ENCODE results near the gene CPA4.
"Not testable (repeated sequence)": the region's sequence is repeated elsewhere in the genome, so short reads cannot be mapped to it uniquely, and the experiment has no call there.

The CPA4 gene, protein sequence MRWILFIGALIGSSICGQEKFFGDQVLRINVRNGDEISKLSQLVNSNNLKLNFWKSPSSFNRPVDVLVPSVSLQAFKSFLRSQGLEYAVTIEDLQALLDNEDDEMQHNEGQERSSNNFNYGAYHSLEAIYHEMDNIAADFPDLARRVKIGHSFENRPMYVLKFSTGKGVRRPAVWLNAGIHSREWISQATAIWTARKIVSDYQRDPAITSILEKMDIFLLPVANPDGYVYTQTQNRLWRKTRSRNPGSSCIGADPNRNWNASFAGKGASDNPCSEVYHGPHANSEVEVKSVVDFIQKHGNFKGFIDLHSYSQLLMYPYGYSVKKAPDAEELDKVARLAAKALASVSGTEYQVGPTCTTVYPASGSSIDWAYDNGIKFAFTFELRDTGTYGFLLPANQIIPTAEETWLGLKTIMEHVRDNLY

DNA sequence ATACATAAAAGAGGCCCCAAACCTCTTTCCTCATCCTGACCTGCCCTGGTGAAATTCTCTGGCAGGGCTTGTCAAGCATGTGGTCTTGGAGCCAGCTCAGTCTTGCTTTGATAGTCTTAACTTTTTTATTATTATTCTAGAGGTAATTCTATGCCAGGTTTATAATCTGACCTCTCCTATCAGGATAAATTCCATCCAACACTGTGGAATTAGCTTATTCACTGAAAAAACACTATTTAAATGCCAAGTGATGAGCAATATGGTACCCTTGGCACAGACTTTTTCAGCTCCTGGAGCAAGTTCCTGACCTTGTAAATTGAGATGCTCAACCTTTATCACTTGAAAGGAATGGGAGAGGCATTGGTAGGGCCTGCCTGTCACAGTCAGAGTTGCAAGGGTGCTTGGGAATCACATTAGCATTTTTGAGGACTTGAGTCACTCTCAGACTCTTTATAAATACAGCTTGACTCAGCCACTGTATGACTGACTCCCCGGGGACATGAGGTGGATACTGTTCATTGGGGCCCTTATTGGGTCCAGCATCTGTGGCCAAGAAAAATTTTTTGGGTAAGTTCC is at the start of gene CPA4:
Gene CPA4 (plus strand): TSS at position 480 of the 576 bp plus-strand sequence. CDS start 20 bp downstream, at position 500.
- DNase-seq = no peak

DNA sequence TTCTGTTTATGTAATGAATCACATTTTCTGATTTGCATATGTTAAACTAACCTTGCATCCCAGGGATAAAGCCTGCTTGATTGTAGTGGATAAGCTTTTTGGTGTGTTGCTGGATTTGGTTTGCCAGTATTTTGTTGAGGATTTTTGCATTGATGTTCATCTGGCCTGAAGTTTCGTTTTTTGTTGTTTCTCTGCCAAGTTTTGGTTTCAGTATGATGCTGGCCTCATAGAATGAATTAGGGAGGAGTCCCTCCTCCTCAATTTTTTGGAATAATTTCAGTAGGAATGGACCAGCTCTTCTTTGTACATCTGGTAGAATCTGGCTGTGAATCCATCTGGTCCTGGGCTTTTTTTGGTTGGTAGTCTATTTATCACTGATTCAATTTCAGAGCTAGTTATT is 49.5 kb upstream of the CPA4 start:
- DNase-seq = not testable (repeated sequence)

DNA sequence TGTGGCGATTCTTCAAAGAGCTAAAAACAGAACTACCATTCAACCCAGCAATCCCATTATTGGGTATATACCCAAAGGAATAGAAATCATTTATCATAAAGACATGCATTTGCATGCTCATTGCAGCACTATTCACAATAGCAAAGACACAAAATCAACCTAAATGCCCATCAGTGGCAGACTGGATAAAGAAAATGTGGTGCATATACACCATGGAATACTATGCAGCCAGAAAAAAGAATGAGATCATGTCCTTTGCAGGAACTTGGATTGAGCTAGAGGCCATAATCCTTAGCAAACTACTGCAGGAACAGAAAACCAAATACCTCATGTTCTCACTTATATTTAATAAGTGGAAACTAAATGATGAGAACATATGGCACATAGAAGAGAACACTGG is 46.5 kb upstream of the CPA4 start:
- not testable (repeated sequence) for DNase-seq

DNA sequence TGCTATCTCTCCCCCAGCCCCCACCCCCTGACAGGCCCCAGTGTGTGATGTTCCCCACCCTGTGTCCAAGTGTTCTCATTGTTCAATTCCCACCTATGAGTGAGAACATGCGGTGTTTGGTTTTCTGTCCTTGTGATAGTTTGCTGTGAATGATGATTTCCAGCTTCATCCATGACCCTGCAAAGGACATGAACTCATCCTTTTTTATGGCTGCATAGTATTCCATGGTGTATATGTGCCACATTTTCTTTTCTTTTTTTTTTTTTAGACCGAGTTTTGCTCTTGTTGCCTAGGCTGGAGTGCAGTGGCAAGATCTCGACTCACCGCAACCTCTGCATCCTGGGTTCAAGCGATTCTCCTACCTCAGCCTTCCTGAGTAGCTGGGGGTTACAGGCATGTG is 44.1 kb upstream of the CPA4 start:
- not testable (repeated sequence) for DNase-seq

DNA sequence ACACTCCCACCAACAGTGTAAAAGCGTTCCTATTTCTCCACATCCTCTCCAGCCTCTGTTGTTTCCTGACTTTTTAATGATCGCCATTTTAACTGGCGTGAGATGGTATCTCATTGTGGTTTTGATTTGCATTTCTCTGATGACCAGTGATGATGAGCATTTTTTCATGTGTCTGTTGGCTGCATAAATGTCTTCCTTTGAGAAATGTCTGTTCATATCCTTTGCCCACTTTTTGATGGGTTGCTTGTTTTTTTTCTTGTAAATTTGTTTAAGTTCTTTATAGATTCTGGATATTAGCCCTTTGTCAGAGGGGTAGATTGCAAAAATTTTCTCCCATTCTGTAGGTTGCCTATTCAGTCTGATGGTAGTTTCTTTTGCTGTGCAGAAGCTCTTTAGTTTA is 43.3 kb upstream of the CPA4 start:
- not testable (repeated sequence) for DNase-seq

DNA sequence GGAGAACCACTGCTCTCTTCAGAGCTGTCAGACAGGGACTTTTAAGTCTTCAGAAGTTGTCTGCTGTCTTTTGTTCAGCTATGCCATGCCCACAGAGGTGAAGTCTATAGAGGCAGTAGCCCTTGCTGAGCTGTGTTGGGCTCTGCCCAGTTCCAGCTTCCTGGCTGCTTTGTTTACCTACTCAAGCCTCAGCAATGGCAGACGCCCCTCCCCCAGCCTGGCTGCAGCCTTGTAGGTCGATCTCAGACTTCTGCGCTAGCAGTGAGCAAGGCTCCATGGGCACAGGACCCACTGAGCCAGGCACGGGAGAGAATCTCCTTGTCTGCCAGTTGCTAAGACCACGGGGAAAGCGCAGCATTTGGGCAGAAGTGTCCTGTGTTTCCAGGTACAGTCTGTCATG is 38.4 kb upstream of the CPA4 start:
- DNase-seq = no peak

DNA sequence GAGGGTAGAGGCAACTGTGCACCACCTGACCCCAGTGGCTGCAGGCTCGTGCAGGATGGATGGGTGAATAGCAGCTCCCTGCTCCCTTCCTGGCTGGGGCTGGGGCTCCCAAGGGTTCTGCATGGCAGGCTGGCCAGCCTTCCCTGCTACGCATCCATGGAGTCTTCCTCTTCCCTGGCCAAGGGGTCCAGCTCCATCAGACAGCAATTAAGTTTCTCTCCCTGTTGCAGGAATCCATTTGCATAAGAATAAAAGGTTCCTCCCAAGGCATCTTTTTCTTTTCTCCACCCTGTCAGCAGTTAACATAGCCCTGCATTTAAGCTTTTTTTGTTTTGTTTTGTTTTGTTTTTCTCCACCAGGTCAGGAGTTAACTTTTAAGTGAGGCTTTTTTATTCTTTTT is 36.3 kb upstream of the CPA4 start:
- no peak for DNase-seq

DNA sequence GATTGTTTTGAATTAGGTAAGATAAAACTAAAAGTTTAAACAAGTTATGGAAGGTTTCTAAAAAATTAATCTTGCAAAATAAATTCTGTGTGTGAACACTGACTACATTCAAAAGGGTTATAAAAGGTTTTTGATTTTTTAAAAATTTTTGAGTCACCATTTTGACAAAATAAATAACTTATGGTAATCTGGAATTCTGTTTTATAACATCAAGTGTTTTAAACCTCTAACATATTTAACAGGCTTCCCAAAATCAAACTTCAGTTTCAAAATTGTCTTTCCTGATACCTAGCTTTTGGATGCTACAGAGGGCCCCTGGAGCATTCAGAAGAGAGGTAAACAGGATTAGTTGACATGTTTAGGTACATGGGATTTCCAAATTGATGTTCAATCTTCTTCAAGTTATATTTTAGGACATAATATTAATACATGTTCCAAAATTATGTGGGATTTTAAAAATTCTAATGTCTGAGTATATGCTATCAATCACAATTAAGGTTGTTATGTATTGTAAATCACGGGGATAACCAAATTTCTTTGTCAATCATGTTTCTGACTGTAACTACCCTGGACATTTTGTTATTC is 34.4 kb upstream of the CPA4 start:
- DNase-seq = no peak

DNA sequence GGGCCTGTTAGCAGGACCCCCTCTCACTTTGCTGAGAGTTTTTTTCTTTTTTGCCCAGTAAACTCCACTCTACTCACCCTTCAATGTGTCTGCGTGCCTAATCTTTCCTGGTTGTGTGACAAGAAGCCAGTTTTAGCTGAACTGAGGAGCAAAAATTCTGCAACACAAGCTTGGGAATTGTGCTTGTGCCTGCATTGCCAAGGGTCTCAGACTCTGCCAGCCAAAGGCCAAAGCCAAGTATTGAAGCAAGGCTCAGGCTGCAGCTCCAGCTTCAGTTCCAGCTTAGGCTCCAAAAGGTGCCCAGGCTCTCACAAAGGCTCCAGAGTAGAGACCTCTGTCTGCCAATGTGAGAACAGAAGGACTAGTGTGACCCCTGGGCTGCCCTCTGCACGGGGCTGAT is 30.5 kb upstream of the CPA4 start:
- no peak for DNase-seq

DNA sequence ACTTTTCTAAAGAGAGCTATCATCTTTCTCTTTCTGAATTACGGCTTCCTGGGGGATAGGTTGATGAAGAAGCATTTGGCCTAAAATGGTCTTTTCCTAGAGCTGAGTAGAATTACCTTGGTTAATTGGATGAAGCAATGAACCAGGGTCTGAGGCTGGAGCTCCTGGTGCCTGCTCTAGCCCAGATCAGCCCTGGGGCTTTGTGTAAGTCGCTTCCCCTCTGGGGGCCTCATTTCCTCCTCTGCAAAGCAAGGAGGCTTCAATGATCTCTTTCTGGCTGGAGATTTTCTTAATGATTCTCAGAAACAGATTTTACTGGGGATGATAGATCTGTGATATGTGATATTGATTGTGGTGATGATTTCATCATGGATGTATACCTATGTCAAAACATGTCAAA is 29.8 kb upstream of the CPA4 start:
- no peak for DNase-seq

DNA sequence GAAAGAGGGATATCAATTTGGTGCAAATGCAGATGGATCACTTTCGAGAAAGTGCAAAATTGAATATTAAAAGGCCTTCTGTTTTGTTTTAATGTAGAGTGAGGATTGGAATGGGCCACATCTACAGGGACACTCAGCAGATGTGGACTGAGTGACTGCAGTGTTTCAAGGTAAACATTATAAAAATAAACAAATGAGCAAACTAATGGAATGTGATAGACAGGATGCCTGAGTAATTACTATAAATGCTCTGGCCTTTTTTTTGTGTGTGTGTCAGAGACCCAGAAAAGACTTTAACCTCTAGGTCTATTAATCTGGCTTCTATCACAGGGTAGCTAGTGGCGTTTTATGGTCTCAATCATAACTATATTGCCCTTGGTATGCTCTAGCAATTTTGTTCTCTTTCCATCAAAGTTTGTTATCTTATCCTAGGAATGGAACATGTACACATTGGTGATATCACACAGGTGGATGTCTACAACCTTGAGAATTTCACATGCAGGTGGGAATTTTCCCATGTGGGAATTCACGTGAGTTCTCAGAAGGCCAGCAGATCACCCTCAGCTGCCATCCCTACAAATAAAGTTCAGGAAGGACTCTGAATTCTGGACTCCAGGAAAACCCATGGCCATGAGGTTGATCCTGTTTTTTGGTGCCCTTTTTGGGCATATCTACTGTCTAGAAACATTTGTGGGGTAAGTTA is 26.6 kb upstream of the CPA4 start, which contains the start of gene CPA2:
Gene CPA2 (plus strand): TSS at position 606 of the 703 bp plus-strand sequence. CDS start 19 bp downstream, at position 625.
- no peak for DNase-seq

DNA sequence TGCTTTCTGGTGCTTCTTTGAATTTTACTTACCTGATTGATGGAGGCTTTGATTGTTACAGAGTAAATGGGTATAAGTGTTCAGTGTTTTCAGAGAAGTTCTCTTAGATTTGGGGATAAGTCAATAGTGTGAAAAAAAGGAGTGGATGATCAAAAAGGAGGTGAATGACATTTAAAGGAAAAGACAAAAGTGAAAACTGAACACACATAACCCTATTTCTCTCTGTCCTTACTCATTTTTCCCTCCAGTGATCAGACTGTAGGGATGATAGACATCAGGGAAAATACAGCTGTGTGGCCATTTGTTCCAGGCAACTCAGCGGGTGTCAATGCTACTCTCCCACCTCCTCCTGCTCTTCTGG is 26.0 kb upstream of the CPA4 start:
- no peak for DNase-seq

DNA sequence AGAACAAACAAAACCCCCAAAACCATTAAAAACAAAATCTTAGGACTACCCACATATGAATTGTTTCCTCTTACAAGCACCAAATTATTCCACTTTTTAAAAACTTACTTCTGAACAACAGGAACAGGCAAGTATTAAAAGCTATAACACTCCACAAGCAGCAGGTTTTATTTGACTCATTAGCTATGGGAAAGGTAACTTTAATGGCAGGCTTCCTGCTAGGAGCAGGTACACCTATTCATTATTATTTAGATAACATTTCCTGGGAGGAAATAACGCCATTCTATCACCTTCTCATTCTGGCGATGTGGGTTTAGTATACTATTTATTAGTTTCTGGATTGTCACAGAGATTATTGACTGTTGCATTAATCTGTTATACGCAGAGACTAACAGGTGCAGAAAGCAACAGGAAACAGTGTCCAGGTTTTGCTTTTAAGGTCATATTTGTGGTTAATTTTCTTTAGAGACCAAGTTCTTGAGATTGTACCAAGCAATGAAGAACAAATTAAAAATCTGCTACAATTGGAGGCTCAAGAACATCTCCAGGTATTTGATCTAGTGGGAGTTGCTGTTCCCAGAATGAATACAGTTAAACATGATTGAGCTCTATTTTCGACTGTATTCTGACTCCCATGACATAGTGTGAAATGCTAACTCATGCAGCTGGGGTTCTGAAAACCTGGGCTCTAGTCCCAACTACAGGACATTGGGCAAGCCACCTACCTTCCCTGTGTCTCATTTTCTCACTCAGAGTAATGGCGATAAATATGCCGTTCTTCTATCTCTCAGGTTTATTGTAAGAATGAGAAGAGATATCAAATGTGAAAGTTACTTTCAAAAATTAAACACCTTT is 24.3 kb upstream of the CPA4 start:
- no peak for DNase-seq

DNA sequence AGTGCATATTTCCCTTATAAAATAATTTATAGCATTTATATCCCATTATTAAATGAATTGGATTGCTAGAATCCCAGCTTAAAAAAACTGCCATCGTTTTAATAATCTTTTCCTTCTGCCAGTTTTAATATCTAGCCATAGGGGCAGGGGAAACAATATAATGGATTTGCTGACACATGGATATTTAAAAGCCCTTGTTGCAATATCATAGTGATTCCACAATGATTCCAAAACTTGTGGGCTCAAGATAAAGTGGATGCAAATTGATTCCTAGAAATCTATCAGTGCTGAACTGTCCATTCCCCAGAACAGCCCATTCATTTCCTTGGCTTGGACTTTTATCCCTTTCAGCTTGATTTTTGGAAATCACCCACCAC is 23.7 kb upstream of the CPA4 start:
- no peak for DNase-seq

DNA sequence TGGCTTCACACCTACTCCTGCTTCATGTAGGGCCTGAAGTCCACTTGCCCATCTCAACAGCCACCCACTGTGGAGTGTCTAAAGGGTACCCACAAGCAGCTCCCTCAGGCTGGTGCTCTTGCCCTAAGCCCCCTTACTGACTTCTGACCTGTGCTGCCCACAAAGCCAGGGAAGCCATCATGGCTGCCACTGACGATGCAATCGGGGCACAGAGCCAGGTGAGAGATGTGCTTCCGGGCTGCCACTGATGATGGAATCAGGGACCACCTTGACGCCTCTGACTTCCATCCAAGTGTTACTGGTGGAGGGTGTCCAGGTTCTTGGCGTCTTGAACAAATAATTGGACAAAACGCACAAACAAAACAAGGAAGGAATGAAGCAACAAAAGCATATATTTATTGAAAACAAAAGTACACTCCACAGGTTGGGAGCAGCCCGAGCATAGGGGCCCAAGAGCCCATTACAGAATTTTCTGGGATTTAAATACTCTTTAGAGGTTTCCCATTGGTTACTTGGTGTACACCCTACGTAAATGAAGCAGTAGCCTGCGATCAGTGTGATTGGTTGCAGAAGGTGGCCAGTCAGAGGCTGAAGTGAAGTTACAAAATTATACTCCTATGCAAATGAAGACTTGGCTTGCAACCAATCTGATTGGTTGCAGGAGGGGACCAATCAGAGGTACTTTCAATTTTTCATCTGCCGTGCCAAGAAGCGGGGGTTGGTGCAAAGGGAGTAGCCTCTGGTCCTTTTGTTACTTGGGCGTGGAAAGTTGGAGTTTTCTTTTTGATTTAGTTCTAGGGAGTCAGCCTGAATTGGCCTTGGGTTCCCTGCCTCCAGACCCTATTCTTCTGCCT is 21.8 kb upstream of the CPA4 start:
- DNase-seq = no peak

DNA sequence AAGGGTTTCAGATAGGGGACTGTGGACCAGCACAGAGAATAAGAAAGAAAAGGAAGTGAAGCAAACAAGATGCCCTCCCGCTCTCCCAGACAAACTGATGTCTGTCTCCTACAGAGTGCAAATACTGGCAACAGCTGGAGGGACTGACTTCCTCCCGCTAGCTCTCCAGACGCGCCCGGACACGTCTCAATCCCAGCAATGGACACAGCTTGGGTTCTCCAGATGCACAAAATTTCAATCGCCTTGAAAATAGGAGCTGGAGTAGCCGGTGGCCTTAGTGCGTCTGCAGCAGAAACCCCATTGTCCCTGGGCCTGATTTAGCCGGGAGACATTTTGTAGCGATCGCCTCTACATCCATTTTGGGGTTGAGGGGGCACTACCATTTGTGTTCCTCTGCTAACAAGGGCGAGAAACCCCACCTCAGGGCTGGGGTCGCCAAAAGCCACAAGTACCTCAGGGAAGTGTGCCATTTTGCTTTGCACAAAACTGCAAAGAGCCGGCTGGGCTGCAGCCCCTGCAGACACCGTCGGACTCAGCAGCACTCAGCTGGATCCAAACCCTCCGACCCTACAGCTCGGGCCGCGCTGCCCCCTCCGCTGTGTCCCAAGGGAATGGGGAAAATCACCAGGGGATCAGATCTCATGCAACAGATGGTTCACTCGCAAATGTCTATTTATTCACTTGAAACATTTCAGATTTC is 20.4 kb upstream of the CPA4 start:
- no peak for DNase-seq

DNA sequence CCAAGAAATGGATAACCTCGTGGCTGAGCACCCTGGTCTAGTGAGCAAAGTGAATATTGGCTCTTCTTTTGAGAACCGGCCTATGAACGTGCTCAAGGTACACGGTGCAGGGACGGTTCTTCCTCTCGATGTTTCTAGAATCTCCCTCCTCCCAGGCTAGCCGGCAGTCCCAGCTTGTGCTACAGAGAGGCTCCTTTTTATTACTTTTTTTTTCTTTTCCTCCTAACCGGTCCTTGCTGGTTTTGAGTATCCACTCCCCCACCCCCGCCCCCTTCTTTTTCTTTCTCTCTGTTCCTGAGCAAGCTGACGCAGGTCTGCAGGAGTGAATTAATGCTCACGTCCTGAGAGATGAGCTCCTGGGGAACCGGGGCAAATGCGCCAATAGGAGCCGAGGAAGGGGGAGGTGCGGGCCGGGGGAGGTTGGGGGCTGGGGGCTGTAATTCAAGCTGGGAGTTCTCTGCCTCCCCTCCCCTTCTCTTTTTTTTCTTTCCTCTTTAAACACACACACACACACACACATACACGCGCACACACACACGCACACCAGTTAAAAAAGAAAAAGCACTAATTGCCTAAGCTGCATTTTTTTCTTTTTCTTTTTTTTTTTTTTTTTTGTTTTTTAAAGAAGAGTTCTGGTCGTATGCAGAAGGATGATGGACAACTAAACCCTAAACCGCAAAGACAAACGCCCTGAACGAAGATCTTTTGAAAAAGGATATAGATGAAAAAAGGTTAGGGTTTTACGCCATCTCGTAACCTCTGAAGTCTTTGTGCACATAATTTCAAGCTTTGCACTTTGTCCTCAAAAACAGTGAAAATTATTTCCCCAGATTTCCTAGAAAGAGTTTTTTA is 19.7 kb upstream of the CPA4 start:
- no peak for DNase-seq

DNA sequence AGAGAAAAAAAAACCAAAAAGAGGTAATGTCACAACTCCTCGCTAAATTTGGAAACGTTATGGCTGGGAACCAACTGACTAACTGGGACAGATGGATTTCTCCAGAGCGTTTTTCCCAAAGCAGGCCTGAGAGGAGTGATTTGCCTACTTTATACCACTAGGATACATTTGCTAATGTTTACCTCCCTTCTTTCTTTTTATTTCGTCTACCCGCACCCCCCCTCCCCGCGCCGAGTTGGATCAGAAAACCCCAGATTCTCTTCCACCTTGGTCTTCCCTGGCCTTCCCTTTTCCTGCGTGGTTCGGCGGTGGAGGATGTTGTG is 19.1 kb upstream of the CPA4 start:
- no peak for DNase-seq

DNA sequence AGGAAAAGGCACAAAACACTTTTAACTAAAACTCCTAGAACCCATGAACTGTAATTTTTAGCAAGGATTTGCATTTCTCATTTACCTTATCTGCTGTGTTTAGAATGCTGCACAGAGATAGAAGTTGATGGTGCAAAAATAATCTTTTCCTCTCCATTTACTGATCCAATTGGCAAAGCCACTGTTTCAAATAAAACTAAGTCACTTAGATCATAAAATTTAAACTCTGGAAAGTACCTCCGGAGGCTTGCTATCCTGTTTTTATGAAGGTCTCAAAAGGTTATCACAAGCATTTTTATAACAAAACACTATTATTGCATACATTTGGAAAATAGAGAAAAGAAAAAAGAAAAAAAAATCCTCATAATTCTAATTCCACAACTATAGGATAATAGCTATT is 18.7 kb upstream of the CPA4 start:
- no peak for DNase-seq

DNA sequence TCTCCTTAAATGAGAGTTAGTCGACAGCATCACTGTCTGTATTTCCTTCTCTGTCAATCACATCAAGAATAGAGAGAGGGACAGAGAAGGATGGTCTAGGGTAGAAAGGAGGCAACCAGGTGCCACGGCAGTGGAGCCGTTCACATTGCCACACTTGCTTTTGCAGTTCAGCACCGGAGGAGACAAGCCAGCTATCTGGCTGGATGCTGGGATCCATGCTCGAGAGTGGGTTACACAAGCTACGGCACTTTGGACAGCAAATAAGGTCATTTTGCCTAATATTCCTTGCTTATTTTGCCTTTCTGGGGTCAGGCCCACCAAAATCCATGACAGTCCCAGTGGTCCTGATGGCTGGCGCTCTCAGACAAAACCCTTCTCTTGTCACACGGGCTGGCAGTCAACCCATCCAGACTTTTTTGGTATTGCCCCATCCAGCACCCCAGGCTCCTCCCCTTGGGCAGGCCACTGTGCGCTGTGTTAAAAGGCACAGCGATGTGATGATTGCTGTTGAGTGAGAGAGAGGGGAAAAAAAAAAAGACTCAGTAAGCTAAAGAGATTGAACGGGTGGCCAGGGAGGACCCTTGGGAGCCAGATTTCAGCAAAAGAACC is 17.9 kb upstream of the CPA4 start:
- no peak for DNase-seq

Measured in cortex of kidney (tissue), 1 donor.